ENCODE measurements around the gene UNCX.

Gene UNCX

GRCh38 chr7:1233333-1234048, 819 bp downstream of the UNCX start:
- no peak for DNase-seq

GRCh38 chr7:1234049-1234880, 1.6 kb downstream of the UNCX start:
- no peak for DNase-seq

DNA sequence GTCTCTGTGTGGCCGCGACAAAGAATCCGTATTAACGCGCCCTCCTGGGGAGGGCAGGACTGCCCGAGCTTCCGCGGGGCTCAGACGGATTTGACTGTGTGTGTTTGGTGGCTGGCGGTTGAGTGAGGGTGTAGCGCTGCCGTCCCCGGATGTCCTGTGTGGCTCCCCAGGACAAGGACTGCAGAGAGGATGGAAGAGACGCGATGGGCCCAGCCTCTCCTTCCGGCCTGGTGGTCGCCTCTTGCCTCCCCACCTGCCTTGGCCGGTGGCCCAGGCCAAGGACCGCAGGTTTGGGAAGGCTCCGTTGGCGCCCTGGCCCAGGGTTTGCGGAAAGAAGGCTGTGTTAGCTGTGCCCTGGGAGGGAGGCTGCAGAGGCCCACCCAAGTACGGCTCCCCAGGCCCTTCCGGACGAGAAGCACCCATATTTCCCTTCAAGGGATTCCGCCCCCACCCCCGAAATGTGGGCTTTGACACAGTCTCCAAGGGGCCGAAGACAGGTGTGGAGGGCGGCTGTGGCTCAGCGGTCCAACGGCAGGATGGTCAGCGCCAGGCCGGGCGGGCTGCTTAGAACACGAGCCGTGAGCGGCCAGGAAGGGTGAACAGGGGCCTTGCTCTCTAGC, 2.3 kb downstream of the UNCX start:
- no peak for DNase-seq

- no peak for DNase-seq
Measured at GRCh38 chr7:1235501-1236131, 2.9 kb downstream of the UNCX start.

DNA sequence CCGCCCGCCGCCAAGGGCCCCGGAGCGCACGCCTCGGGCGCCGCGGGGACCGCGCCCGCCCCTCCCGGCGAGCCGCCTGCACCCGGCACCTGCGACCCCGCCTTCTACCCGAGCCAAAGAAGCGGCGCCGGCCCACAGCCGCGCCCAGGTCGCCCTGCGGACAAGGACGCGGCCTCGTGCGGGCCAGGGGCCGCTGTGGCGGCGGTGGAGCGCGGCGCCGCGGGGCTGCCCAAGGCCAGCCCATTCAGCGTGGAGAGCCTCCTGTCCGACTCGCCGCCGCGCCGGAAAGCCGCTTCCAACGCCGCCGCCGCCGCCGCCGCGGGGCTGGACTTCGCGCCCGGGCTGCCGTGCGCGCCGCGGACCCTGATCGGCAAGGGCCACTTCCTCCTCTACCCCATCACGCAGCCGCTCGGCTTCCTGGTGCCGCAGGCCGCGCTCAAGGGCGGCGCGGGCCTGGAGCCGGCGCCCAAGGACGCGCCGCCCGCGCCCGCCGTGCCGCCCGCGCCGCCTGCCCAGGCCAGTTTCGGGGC, 3.5 kb downstream of the UNCX start:
- DNase-seq: no peak

DNA sequence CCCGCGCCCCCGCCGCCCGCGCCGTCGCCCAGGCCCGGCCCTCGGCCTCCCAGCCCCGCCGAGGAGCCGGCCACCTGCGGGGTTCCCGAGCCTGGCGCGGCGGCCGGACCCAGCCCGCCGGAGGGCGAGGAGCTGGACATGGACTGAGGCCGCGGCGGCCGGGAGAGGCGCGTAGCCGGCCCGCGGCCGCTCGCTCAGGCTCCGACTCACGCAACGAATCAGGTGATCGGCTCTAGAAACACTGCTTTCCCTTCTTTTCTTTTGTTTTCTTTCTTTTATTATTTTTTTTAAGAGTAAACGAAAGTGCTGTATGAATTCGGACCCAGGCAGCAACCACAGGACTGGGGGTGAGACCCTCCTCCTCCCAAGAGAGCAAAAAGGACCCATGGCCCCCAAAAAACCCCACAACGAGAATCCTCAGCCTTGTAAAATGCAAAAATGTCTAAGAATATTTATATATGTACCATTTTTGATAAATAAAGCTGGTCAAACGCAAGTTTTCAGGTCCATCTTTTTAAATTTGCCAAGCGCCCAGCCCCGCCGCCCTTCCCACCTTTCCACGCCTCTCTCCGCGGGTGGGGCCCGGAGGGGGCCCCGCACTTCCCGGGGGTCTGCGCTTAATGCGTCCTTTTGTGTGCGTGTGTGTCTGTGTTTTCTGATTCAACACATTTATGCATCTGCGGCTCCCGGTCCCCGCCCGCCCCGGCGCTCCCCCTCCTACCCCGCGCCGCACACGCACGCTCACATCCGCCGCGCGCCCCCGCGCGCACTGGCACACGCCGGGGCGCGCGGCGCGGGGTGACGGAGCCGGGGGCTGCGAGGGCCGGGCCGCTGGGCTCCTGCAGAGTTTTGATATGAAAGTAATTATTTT, 4.4 kb downstream of the UNCX start:
- no peak for DNase-seq

DNA sequence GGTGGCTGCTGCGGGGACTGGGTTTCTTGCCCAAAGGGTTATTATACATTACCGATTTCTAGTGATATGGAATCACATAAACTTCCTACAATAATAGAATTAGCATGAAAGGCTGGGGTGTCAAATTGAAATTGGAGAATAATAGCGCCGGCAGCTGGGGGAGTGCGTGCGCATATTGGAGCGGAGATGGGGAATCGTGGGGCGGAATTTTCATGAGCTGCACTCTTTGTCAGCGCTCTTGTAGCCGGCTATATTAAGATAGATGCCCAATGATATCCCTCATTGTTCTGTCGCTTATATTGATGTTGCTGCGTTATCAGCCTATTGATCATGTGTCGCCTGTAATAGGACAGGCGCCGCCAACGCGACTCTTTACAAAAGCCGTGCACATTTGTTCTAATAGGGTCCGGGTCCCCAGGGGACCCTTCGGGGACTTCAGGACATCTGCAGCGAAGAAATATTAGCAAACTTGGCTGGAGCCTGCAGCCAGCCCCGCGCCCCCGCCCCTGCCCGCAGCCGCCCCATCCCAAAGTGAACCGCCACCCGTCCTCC, 5.1 kb downstream of the UNCX start:
- no peak for DNase-seq

GRCh38 chr7:1238450-1238882, 5.8 kb downstream of the UNCX start:
- no peak for DNase-seq

GRCh38 chr7:1238931-1239802, 6.5 kb downstream of the UNCX start:
- no peak for DNase-seq

GRCh38 chr7:1239803-1240516, 7.3 kb downstream of the UNCX start:
- no peak for DNase-seq

GRCh38 chr7:1240517-1241257, 8.0 kb downstream of the UNCX start:
- no peak for DNase-seq

DNA sequence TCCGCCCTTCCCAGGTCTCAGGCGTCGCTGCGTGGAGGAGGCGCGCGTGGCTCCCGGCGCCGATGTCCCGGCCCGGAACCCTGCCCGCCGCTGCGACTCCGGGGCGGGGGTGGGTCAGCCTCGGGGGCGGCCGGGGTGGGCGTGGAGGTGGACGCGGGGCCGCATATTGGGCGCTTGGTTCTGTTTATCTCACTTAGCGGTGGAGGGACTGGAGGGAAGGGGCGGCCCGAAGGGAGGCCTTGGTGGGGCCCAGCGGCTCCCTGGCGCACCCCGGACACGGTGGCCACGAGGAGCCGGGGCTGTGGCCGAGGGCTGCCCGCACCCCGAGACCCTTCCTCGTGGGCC, 8.6 kb downstream of the UNCX start:
- no peak for DNase-seq

- DNase-seq: no peak
Measured at GRCh38 chr7:1241603-1242255, 9.1 kb downstream of the UNCX start.

GRCh38 chr7:1242256-1242605, 9.6 kb downstream of the UNCX start:
- DNase-seq: no peak

DNA sequence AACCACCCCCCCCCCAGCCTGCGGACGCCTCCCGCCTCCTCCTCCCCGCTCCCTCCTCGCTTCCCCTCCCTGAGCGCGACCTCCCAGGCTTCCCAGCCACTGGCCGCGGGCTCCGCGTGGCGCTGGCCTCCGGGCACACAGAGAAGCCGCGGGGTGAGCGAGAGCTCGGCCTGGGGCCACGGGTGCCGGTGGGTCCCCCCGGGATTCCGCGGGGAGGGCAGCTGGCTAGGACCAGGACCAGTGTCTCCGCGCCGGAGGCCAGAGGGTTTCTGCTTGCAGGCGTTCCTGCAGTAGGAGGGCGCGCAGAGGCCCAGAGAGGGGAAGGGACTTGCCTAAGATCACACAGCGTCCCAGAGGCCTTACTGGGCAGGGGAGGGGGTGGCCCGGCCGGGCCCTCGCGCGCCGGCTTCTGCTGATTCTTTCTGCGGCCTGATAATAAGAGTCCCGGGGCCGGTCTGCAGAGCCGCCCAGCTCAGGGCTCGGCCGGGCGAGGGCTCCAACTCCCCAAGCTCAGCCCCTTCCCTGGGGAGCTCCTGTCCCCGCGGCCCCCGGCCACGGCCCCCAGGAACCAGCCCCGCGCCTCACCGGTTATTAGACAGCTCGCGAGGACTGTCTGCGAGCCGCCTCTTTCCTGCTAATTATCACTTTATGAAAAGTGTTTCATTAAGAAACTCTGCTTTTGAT, 10.1 kb downstream of the UNCX start:
- no peak for DNase-seq

GRCh38 chr7:1243290-1243963, 10.8 kb downstream of the UNCX start:
- no peak for DNase-seq

- no peak for DNase-seq
Measured at GRCh38 chr7:1243964-1244416, 11.3 kb downstream of the UNCX start.
